HG03159 (cell line): ENCODE measurements around the gene GREB1.

Source experiments
- ATAC-seq: cut with Tn5 transposase; IDR thresholded peaks from one replicate; pipeline ENCODE4 v1.9.1; 2021; ENCODE audit warnings: mild to moderate bottlenecking, moderate library complexity; ENCODE audit not compliant: unreplicated experiment

The GREB1 gene

GRCh38 chr2:11596801-11597200, 63.0 kb downstream of the GREB1 start:
- no peak for ATAC-seq

- no peak for ATAC-seq
Measured at GRCh38 chr2:11597538-11598225, 63.8 kb downstream of the GREB1 start.

GRCh38 chr2:11598228-11598731, 64.4 kb downstream of the GREB1 start:
- no peak for ATAC-seq

DNA sequence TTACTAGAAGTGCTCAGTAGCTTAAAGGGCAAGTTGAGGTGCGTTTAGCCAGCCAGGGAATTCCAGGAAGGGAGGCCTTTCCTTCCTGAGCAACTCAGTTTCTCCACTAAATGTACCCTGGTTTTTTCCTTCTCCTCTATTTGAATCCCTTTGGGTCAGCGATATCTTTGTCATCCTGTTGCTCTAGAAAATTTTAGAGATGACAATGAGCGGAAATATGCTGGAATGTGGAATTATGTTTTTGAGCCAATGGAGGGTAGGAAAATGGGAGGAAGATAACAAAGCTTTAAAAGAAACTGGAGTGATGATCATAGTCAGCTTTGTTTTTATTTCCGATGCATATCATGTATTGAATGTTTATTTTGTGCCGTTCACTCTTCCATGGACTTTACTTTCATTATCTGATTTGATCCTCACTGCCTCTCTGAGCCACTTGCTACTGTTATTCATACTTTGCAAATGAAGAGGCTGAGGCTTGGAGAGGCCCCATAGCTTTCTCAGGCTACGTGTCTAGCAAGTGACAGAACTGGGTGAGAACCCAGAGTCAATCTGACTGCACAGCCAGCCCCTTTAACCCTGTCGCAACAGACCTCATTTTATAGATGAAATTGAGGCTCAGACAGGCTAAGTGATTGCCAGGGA, 68.8 kb downstream of the GREB1 start:
- no peak for ATAC-seq

DNA sequence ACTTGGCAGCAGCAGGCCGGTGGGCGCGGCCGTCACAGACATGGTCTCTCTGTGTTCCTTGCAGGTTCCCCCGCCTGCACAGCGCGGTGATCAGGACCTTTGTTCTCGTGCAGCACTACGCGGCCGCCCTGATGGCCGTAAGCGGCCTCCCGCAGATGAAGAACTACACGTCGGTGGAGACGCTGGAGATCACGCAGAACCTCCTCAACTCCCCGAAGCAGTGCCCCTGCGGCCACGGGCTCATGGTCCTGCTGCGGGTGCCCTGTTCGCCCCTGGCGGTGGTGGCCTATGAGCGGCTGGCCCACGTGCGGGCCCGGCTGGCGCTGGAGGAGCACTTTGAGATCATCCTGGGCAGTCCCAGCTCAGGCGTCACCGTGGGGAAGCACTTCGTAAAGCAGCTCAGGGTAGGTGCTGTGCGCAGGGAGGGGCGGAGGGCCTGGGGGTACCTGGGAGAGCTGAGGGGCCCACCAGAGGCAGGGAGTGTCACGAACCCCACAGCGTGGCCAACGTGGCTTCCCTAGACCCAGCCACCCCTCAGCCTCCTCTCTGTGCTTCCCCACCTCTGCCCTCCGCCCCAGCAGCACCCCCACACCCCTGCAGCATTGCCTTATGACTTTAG, 76.9 kb downstream of the GREB1 start:
- no peak for ATAC-seq

DNA sequence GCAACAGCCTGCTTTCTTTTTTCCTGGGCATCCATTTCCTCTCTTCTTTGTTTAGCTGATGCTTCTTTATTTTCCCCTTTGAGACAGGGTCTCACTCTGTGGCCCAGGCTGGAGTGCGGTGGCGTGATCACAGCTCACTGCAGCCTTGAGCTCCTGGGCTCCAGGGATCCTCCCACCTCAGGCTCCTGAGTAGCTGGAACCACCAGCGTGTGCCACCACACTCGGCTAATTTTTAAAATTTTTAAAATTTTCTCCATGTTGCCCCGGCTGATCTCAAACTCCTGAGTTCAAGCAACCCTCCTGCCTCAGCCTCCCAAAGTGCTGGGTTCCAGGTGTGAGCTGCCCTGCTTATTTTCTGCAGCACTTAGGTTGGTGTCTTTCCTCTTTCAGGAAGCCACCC, 77.4 kb downstream of the GREB1 start:
- no peak for ATAC-seq

- no peak for ATAC-seq
Measured at GRCh38 chr2:11612553-11613215, 78.8 kb downstream of the GREB1 start.

GRCh38 chr2:11613297-11613696, 79.5 kb downstream of the GREB1 start:
- ATAC-seq = no peak

DNA sequence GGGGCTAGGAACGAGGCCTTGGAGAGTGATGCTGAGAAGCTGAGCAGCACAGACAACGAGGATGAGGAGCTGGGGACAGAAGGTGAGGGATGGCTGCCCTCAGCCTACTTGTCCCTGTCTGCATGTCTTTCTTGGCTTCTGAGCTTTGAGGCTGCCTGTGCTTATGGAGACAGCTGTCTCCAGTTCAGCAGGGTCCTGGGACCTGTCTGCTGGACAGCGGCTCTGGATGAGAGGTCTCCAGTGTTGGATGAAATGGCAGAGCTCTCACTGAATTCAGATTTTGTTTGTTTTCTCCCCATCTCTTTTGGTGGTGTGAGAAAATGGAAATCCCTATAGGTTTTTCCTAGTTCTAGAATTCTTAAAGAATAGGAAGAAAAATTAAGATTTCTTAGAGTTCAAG, 81.4 kb downstream of the GREB1 start:
- no peak for ATAC-seq

DNA sequence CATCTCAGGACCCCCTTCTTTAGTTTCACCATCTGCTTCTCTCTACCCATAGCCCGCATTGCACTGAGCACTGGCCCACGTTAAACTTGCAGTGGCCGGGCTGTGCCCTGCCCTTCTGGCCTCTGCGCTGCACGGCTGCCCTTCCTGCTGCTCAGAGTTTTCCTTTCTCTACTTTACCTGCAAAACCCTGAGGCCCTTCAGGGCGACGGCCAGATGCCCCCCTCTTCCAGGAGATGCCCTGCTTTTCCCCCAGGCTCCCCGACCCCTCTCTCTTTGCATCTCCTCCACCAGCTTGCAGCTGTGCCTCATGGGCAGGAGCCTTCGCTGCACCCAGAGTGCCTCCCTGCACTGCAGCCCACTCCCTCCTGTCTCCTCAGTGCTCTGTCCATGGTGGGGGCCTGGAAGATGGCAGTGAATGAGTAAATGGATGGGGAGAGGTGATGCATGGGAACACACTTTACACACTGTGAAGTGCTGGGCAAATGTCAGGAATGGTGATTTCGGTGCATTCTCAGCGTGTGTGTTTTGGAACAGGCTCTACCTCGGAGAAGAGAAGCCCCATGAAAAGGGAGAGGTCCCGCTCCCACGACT, 82.3 kb downstream of the GREB1 start:
- no peak for ATAC-seq

DNA sequence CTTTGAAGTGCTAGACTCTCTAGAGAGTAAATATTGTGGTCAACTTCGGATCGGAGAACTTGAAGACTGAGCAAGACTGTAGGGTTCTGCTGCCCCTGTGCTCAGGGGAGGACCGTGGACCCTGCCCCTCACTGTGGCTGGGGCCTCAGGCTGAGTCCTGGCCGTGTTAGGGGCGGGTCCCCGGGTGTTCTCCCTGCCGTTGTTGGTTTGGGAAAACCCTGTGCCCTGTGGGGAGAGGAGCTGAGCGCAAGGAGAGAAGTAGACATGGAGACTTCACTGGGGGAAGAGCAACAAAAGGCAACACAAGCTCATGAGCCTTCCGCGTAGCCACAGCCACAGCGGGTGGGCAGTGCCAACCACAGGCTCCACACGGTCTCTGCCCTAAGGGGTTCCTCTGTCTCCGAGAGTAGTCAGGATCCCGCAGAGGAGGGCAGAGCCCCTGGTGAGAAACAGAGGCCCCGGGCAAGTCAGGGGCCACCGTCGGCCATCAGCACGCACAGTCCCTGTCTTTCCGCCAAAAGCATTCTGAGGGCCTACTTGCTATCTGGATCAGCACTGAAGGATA, 83.1 kb downstream of the GREB1 start:
- no peak for ATAC-seq

GRCh38 chr2:11617527-11617926, 83.7 kb downstream of the GREB1 start:
- ATAC-seq = no peak

GRCh38 chr2:11617984-11618707, 84.3 kb downstream of the GREB1 start:
- ATAC-seq = no peak

- no peak for ATAC-seq
Measured at GRCh38 chr2:11618708-11619062, 84.8 kb downstream of the GREB1 start.

DNA sequence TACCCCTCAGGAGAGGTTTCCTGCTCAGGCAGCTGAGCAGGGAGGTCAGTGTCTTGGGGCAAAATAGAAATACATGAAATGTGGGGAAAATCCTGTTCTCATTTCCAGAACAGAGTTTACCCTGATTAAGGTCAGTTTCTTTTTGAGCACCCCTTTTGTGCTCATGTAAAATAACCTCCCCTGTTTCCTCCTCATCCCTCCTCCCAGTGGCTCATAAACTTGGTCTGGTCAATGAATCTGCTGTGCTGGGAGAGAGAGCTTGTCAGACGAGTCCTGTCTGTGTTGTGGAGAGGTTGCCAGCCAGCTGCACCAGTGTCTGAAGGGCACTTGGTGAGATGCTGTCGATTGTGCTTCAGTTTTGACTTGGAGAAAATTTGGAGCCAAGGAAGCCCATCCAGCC, 87.6 kb downstream of the GREB1 start:
- no peak for ATAC-seq

DNA sequence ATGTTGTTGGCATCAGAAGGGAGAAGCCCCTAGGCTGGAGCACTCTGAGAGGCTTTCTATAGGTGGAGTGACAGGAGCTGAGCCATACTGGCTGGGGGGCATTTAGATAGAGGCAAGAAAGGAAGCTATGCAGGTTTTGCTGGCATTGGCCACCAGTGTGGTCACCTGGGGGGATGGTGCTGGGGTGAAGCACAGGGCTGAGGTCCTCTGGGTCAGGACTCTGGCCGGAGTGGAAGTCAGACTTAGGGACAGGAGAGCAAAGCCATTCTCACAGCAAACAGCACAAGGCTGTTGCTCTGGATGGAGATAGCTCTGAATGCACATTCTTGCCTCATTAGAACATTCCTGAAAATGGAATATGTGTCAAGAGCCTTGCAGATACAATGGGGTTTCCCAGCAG, 88.8 kb downstream of the GREB1 start:
- no peak for ATAC-seq

DNA sequence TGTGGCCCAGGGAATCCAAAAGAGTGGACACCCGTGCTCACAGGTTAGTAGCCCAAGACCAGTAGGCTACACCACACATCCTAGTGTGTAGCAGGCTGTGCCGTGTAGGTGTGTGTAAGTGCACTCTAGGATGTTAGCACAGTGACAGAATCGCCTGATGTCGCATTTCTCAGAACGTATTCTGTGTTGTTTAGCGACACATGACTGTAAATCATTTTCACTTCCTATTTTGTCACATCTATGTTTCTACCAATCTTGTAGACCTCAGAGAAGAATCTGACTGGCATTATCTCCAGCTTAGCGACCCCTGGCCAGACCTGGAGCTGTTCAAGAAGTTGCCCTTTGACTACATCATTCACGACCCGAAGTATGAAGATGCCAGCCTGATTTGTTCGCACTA, 91.0 kb downstream of the GREB1 start:
- ATAC-seq = no peak

GRCh38 chr2:11625671-11626070, 91.8 kb downstream of the GREB1 start:
- ATAC-seq = no peak

DNA sequence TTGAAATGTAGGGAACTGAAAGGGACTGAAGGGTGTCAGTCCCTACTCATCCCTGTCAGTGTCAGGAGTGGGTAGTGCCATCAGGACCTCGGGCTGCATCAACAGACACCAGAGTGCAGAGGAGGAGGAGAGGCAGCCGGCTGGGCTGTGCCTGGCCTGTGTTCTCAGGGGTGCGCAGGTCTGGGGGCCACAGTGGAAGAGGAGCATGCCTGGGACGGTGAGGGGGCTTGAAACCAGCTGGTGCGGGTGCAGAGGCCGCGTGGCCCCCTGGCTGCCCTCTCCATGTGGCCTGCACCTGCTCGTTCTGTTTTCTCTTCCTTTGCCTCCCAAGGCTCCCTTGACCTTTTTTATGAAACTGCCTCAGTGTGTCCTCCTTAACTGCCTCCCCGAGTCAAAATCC, 94.8 kb downstream of the GREB1 start:
- no peak for ATAC-seq

GRCh38 chr2:11629215-11629614, 95.4 kb downstream of the GREB1 start:
- no peak for ATAC-seq
